GM12878 (cell line): Measurements from ENCODE around the gene SELE.

ENCODE experiments used
- ATF3 ChIP-seq: IDR thresholded peaks from 2 replicates; pipeline ENCODE4 v1.6.1; 2011; ENCODE audit warnings: low read depth, mild to moderate bottlenecking, low read length, moderate library complexity, borderline replicate concordance; ENCODE audit errors: extremely low read depth
- BMI1 ChIP-seq: fragments of 450-650 bp; IDR thresholded peaks from 2 replicates; pipeline ENCODE4 v1.6.1; 2016; ENCODE audit warnings: mild to moderate bottlenecking, moderate library complexity, borderline replicate concordance
- CEBPB ChIP-seq, 2 experiments: fragments of 150-350 bp in 1 of 2; IDR thresholded peaks; 2 replicates each; pipeline ENCODE4 v1.6.1; 2012 to 2014; ENCODE audit warnings: low read depth in 2 of 2, low read length in 2 of 2, borderline replicate concordance in 1 of 2, inconsistent platforms in 1 of 2
- JUNB ChIP-seq: IDR thresholded peaks from 2 replicates; pipeline ENCODE4 v1.6.1; 2016; ENCODE audit warnings: antibody characterized with exemption, mild to moderate bottlenecking
- JUND ChIP-seq: IDR thresholded peaks from 2 replicates; pipeline ENCODE4 v1.6.1; 2012; ENCODE audit warnings: low read depth, mild to moderate bottlenecking, low read length, improper control_type of control experiment, moderate library complexity
- KDM1A ChIP-seq: fragments of 200-600 bp; sonication (generic); IDR thresholded peaks from 2 replicates; pipeline ENCODE4 v1.6.1; 2016; ENCODE audit warnings: borderline replicate concordance
- POLR2A ChIP-seq: IDR thresholded peaks from 2 replicates; pipeline ENCODE4 v1.6.1; 2011; ENCODE audit warnings: low read depth, mild to moderate bottlenecking, low read length
- POLR2AphosphoS5 ChIP-seq: IDR thresholded peaks from 2 replicates; pipeline ENCODE4 v1.6.1; 2011; ENCODE audit warnings: mild to moderate bottlenecking, low read length, inconsistent platforms
- RAD51 ChIP-seq: fragments of 450-650 bp; IDR thresholded peaks from 2 replicates; pipeline ENCODE4 v1.6.1; 2016; ENCODE audit warnings: moderate library complexity, mild to moderate bottlenecking, inconsistent platforms
- SRF ChIP-seq, 2 experiments: IDR thresholded peaks; 2 replicates each; pipeline ENCODE4 v1.6.1; 2011; ENCODE audit warnings: low read depth in 2 of 2, low read length in 2 of 2, mild to moderate bottlenecking in 1 of 2, moderate library complexity in 1 of 2
- STAT3 ChIP-seq: IDR thresholded peaks from 2 replicates; pipeline ENCODE4 v1.6.1; 2011; ENCODE audit warnings: low read depth, low read length, improper control_type of control experiment
- TF ChIP-seq, protein P1 (sequence below), 3 experiments: IDR thresholded peaks in 2 of 3; conservative IDR thresholded peaks in 1 of 3; 2 replicates each; pipeline ENCODE4 v1.5.1; 2011; ENCODE audit warnings: low read depth in 3 of 3, low read length in 3 of 3, mild to moderate bottlenecking in 3 of 3, control low read depth in 2 of 3, moderate library complexity in 2 of 3, inconsistent platforms in 1 of 3, mixed read lengths in 1 of 3; ENCODE audit not compliant: control insufficient read depth in 2 of 3, insufficient read depth in 1 of 3; ENCODE audit errors: extremely low read depth in 1 of 3

DNA sequence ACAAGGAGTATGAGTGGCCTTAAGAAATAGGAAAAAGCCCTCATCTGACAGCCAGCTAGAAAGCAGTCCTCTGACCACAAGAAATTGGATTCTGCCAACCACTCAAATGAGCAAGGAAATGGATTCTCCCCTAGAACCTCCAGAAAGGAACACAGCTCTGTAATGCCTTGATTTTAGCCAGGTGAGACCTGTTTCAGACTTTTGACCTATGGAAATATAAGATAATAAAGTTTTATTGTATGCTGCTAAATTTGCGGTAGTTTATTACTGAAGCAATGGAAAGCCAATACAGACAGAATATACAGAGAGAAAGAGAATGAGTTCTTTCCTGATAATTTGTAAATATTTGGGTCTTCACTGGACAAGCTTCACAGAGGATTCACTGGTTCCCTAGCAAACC is 28.8 kb upstream of the SELE start:
- TF ChIP-seq JUNB (no peak), JUND (no peak), POLR2A (no peak), KDM1A (no peak), BMI1 (no peak), POLR2AphosphoS5 (no peak), CEBPB (IDR thresholded peaks at IDR 0.05; ENCODE audit: borderline replicate concordance in 1 of 2, low read depth in 2 of 2, low read length in 2 of 2) (no peak), RAD51 (no peak), ATF3 (no peak), SRF (IDR thresholded peaks at IDR 0.05; ENCODE audit: low read depth in 2 of 2, low read length in 2 of 2) (no peak), STAT3 (no peak)
- TF ChIP-seq, protein P1, sequence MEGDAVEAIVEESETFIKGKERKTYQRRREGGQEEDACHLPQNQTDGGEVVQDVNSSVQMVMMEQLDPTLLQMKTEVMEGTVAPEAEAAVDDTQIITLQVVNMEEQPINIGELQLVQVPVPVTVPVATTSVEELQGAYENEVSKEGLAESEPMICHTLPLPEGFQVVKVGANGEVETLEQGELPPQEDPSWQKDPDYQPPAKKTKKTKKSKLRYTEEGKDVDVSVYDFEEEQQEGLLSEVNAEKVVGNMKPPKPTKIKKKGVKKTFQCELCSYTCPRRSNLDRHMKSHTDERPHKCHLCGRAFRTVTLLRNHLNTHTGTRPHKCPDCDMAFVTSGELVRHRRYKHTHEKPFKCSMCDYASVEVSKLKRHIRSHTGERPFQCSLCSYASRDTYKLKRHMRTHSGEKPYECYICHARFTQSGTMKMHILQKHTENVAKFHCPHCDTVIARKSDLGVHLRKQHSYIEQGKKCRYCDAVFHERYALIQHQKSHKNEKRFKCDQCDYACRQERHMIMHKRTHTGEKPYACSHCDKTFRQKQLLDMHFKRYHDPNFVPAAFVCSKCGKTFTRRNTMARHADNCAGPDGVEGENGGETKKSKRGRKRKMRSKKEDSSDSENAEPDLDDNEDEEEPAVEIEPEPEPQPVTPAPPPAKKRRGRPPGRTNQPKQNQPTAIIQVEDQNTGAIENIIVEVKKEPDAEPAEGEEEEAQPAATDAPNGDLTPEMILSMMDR (IDR thresholded peaks at IDR 0.05 in 2 of 3, conservative IDR thresholded peaks at IDR 0.05 in 1 of 3; ENCODE audit: control insufficient read depth in 2 of 3, extremely low read depth in 1 of 3, insufficient read depth in 1 of 3, low read depth in 3 of 3, low read length in 3 of 3), result no peak
